NCI-H1105 (cell line): ENCODE results near the gene CHST15.
"Not testable (repeated sequence)": the region's sequence is repeated elsewhere in the genome, so short reads cannot be mapped to it uniquely, and the experiment has no call there.

ENCODE experiments used
- DNase-seq: peaks from one replicate; lab custom pipeline; 2025; lab: John Stamatoyannopoulos, UW

CHST15 gene

DNA sequence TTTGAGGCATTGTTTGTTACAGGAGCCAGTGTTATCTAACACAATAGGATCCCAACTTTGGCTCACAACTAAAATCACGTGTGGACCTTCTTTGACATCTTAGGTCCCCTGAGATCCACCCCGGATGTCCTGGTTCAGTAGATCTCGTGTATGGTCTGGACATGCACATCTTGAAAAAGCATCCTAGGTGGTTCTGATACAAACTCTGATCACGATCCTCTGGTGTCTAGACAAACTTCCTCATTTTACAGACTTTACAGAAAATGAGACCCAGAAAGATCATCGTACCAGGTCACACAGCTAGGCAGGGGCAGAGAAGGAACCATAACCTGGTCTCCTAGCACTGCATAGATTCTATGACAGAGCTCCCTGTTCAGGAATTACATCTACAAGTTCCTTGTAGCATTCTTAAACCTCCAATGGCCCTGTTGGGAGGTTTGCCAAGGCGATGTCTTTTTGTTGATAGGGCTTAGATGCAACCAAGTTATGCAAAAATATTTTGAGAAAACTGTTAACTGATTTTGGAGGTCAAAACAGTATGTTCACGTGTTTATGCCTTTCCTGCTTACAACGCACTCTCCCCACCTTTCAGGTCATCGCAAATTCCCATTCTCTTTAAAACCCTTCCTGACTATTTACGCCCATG is 30.8 kb upstream of the CHST15 start:
- no peak for DNase-seq

DNA sequence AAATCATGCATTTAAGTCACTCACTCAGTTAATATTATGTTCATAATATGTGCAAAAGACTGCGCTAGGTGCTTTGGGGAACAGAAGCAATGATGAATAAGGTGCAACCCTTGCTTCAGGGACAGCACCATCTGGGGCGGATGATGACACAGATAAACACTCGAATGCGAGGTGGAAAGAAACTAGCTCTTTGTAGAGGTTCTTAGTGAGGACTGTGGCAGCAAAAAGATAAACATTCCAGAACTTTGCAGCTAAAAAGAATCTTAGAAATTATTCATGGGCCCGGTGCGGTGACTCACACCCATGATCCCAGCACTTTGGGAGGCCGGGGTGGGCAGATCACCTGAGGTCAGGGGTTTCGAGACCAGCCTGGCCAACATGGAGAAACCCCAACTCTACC is 29.8 kb upstream of the CHST15 start:
- no peak for DNase-seq

DNA sequence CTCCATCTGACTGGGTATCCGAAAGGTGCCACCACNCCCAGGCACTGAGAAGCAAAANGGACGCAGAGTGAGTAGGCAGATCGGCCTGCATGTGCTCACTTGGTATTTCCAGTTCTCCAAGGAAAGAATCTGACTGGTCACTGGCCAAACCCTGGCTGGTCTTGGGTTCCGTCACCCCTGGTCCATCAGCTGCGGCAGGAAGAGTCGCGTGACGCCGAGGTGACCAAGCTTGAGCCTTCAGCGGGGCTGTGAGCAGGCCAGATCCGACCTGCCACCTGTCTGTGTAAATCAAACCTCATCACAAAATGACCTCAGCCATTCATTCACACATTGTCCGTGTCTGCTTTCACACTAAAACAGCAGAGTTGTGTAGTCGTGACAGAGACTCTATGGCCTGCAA is 28.8 kb upstream of the CHST15 start:
- DNase-seq, result no peak

DNA sequence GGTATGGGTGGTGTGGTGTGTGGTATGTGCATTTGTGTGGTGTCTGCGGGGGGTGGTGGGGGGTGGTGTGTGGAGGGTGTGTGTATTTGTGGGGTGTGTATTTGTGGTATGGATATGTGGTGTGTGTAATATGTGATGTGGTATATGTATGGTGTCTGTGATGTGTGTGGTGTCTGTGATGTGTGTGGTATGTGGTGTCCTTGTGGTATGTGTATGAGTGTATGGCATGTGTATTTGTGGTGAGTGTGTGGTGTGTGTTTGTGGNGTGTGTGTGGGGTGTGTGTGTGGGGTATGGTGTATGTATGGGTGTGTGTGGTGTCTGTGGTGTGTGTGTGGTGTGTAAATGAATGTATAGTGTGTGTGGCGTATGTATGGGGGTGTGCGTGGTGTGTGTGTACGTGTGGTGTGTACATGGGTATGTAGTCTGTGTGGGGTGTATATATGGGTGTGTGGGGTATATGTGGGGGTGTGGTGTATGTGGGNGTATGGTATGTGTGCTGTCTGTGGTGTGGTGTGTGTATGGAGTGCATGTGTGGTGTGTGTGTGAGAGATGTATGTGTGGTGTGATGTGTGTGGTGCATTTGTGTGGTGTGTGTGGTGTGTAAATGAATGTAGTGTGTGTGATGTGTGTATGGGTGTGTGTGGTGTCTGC is 27.1 kb upstream of the CHST15 start:
- DNase-seq, result no peak

DNA sequence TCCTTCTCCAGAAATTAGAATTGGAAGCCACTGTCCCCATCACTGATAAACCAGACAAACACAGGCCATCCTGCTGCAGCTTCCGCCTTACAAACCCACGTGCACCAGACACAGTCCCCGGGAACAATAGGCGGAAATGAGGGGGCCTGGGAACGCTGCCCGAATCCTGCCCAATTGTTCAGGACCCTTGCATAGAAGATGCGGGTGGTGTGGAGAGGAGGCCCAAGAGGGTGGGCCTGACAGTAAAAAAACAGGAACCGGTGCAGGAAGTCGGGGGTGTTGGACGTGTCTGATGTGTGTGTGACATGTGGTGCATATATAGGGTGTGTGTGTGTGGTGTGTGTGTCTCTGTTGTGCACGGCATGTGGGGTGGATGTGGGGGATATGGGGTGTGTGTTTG is 26.5 kb upstream of the CHST15 start:
- DNase-seq, result no peak

DNA sequence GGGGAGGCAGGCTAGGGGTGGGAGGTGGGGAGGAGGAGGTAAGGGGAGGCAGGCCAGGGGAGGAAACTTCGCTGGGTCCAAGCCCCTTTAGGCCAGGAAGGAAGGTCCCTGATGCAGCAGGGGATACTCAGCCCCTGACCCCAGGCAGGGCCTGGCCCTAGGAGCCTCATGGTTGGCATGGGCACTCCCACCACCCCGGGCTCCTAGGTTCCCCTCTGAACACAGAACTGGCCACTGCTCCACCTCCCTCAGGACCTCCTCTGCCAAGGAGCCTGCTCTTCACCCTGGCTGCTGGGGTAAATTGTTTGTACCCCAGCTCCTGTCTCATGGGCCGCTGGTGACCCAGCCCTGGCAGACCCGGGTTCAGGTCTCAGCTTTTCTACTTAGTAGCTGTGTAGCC is 25.8 kb upstream of the CHST15 start:
- DNase-seq, result no peak

DNA sequence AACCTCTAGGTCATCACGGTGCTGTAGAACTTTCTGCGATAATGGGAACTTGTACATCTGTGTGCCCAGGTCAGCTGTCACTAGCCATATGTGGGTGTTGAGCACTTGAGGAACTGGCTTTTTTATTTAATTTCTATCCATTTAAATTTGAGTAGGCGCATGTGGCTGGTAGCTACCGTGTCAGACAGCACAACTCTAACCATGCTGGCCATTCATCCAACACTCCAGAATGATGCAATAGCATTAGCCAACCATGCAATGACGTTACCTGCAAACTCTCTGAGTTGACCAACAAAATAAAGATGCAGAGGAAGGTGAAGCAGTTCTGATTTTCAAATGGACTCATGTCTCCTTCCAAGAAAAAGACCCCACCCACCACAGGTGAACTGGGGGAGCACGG is 24.4 kb upstream of the CHST15 start:
- DNase-seq, result no peak

DNA sequence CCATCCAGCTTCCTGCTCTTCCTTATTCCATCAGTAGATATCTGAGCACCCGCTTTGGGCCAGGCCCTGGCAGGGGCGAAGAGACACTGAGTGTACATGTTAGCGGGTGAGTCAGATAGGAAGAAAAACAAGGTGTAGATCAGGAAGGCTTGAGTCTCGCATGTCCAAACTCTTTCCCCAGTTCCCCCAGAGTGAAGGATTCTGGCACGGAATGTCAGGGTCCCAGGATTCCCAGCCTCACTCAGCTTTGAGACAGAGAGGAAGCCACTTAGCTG is 24.1 kb upstream of the CHST15 start:
- no peak for DNase-seq

DNA sequence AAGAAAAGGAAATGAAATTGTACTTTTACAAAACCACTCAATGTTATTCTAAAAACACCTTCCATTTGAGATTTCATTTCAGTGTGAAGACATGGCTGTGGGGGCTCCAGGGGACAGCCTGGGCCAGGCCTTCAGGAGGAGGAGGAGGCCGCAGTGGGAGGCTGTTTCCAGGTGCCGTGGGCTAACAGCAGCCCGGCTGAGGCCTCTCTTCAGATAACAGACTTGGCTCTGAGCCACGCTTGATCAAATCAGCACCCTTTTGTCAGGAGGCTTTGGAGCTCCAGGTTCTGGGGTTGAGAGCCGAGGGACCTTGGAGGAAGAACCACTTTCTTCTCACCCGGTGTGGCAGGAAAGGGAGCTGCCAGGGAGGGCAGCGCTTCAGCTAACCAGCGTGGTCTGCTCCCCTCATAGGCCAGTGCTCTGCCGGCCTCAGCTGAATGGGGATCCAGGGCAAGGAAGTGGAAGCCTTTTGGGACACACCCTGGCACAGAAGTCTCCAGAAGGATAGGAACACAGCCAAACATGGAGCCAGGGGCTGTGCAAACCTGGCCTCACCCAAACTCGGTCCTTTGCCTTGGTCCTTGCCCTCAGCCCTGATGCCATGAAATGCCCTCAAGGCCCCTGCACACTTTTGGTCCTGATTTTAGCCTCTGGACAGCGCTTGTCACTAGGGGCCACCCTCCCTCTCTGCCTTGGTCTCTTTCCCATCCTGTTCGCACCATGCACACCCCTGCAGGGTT is 23.5 kb upstream of the CHST15 start:
- DNase-seq, result peak; percentile 3

DNA sequence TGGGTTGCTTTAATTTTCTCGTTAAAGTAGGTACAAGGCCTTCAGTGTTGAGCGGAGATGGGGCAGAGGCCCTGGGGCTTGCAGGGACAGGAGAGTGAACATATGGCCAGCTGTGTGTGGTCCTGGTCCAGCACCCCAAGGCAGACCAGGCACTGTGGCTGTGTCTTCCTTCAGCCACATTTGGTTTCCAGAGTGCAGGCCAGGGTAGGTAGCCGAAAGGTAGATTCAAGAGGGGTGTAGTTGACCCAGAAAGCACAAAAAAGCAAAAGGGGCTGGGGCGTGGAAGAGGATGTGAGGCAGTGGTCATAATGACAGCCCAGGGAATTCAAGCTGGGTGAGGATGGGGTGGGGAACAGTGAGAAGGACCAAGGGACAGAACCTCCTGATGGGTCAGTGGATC is 21.3 kb upstream of the CHST15 start:
- DNase-seq, result no peak

DNA sequence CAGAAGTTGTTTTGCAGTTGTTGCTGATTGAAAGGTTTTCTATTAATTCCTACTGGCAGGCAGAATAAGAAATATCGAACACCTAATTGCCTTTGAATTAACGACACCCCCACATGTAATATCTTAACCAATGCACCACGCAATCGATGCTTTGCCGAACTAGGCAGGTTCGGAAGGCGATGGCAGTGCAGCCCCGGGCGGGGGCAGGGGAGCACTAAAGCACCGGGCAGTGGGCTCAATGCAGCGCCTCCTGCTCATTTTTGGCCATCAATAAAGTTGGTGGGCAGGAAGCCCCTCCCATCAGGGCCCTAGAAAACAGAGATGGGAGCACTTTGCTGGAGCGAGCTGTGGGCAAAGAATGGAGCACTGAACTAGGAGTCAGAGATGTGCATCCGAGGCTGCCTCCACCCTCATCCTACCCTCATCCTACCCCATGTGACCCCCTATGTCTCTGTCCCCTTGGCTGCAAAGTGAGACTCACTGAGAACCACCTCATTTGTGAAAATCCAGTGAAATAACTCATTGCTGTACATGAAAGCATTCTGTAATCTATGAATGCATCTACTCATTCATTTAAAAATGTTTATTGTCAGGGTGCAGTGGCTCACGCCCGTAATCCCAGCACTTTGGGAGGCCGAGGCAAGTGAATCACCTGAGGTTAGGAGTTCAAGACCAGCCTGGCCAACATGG is 19.6 kb upstream of the CHST15 start:
- DNase-seq, result no peak

DNA sequence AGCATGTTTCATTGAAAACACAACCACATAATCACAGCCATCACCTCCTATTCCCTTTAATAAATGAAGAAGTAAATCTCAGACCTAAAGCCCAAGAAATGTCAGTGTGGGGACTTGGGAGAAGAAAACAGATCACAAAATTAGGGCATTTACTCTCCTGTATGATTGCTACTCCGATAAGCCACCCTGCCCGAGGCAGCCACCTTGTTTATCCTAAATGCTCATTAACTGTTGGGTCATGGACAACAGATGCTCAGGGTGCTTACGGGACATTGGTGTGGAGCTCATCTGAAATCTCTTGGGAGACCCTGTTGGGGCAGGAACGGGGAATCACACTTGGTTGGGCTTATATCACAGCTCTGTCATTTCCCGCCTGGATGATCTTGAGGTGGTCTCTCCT is 17.5 kb upstream of the CHST15 start:
- no peak for DNase-seq

DNA sequence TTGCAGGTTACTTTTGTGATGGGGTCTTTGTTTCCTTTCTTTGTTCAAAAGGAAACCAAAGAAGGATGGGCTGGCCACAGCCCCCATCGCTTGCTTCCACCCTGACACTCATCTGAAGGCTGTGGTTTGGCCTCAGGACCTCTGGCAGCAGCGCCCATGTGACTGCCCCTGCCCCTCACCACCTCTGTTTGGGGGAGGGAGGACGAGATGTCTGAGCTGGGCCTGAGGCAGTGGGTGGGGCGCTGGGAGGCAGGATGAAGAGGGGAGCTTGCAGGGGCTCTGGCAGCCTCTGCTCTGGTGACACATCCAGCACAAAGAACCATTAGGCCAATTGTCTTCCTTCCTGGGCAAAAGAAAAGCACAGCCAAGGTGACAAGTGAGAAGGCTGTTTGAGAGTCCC is 15.9 kb upstream of the CHST15 start:
- DNase-seq, result no peak

DNA sequence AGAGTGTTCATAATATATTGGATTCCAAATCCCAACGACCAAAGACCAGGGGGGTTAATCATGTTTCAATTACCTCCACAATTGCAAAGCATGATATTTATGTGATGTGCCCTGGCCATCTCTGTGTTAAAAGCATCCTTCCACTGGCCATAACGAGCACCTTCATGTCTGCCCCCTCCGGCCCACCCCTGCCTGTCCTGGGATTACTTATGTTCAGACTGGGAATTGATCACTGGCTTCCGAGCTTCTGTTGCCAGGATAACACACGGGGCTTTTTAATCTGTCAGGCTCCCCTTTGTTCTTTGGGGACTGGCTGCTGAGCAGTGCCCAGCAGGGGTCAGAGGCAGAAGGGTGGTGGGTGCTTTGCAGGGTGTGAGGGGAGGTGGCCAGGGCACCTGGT is 13.7 kb upstream of the CHST15 start:
- DNase-seq, result no peak

DNA sequence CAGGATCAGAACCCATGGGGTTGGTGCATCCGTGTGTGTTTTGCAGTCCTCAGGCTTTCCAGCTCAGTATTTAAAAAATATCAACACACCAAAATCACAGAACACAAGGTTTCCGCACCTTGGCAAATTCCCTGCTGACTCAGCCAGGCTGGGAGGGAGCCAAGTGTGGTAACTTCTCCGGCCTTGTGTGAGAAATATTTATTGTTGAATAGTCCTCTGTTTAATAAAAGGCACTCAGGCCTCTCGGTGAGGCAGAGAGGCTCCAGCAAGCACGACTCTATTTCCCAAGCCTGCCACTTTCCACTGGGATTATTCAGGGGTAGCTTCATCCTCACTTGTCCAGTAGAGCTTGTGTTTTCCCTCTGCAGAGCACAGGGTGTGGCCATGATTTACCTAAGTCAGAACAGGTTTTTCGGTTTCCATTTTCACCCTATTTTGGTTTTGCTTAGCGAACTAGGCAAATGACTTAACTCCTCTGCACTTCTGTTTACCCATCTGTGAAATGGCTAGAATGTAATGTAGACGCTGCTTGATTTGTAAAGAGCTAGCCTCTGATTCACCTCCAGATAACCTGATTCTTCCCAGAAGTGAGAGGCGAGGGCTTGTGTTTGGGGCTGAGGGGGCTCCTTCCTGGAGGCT is 13.0 kb upstream of the CHST15 start:
- no peak for DNase-seq

DNA sequence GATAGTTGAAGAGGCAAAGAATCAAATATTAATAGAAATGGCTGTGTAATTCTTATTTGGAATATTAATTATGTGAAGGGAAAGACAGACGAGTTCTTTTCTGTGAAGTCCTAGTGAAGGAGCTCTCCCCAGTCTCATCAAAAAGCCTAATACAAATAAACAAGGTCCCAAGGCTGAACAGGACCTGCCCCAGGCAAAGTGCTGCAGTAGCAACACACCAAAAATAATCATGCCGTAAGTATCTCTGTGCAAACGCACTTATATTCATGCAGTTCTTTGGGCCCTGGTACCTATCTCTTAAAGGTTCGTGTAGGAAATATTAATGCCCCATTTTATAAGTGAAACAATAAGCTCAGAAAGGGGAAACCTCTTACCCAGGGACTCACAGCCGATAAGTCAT is 12.2 kb upstream of the CHST15 start:
- no peak for DNase-seq

DNA sequence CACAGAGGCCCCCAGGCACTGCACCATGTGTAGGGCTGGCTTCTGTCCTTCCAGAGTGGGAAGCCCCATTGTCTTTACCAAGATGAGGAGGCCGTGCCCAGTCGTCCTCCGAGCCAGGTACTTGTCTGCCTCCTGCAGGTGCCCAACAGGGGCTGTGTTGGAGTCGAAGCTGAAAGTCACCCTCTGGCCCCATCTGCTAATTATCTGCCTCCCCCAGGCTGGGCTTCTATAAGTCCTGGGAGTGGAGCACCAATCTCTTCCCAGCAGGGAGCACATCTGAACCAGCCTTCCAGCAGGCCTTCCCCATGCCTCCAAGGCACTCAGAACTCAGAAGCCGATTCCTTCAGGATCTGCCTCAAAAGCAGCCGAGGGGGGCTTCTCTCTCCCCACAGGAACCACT is 11.6 kb upstream of the CHST15 start:
- no peak for DNase-seq

DNA sequence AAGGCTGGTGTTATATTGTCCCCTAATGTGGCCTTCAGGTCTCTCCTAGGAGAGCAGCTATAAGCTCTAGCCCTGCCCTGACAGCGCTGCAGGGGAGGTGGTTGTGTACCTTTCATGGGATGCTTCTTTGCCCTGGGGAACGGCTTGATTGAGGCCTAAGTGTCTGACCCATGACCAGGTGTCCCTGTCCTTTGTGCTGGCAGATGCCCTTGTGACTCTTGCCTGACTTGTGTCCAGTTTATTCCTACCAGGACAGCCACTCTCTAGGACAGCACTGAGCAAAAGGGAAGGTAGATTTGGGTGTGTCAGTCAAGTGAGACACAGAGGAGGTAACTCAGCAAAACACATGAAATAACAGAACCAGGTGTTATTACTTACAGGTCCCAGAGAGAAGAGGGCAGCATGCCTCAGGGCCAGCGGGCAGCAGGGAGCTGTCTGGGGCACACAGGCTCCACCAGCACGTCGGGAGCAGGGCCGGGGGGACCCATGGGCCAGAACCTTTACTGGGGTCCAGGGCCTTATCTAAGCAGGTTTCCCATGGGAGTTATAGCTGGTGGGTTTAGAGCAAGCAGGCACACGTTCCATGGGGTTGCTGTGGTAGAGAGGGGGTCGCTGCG is 10.7 kb upstream of the CHST15 start:
- no peak for DNase-seq

DNA sequence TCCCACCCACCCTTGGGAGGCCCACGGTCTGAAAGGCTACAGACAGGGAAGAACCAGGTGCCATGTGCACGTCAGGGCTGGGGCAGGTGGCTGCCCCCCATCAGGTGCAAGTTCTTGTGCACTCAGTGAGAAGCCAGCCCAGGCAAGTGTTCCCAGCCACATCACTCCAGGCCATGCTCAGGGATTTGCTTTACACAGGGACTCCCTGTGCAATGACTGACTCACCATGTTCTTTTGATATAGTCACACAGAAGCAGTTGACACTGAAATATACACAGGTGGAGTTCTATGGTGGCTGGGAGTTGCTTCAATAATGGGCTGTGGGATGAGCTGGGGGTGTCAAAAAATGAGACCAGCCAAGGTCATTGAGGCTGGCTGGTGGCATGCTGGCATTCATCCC is 8.0 kb upstream of the CHST15 start:
- DNase-seq, result no peak

DNA sequence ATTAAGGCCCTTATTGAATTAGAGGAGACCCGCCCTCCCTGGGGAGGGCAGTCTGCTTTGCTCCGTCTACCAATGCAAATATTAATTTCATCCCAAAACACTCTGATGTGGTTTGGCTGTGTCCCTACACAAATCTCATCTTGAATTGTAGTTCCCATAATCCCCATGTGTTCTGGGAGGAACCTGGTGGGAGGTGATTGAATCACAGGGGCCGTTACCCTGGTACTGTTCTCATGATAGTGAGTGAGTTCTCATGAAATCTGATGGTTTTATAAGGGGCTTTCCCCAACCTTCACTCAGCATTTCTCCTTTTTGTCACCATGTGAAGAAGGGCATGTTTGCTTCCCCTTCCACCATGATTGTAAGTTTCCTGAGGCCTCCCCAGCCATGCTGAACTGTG is 7.3 kb upstream of the CHST15 start:
- not testable (repeated sequence) for DNase-seq

DNA sequence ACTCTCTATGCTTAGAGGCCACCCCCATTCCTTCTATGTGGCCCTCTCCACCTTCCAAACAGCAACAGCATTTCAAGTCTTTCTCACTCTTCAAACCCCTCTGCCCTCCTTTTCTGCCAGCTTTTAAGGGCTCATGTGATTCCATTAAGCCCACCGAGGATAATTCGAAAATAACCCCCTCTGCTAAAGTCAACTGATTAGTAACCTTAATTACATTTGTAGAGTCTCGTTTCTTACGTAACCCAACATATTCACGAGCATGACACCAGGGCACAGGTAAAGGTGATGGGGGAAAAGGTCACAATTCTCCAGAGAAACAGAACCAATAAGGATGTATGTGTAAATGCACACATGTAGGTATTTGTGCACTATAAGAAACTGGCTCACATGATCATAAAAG is 6.7 kb upstream of the CHST15 start:
- DNase-seq, result no peak

DNA sequence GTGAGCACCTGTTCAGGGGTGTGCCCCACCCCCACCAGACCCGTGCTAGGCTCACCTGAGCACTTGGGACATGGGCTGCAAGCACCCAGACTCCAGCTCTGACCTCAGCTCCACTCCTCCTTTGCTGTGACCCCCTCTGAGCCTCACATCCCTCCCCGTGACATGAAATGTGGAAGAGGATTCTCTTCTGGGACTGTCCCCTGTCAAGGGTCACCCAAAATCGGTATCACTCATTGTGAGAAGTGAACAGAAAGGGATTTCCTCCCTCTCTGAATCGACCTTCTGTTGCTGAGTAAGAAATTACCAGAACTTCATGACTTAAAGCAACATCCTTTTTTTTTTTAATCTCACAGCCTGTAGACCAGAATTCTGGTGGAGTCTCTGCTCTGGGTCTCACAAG is 6.2 kb upstream of the CHST15 start:
- no peak for DNase-seq
